ENCODE results near the gene TNFRSF19.

The TNFRSF19 gene

GRCh38 chr13:23557733-23558132 lies 12.5 kb upstream of the TNFRSF19 start (continued):
- no peak for TF ChIP-seq ZNF157 (tag by site-specific recombination; IDR thresholded peaks at IDR 0.05)
- TF ChIP-seq GLIS2 (tag by site-specific recombination; IDR thresholded peaks at IDR 0.05): no peak
- no peak for TF ChIP-seq MYNN (tag by site-specific recombination; IDR thresholded peaks at IDR 0.05; ENCODE audit: borderline replicate concordance)
- no peak for TF ChIP-seq ZBTB44 (tag by site-specific recombination; IDR thresholded peaks at IDR 0.05)
- peak; percentile 71; the same call in 1 of the 2 replicates for TF ChIP-seq ZNF18 (tag by site-specific recombination; IDR thresholded peaks at IDR 0.05)
- no peak for TF ChIP-seq ZNF114 (tag by site-specific recombination; IDR thresholded peaks at IDR 0.05)

- ChIA-PET POLR2A (interaction anchor here (1.8 kb wide), 1 partner anchor 11 kb away, joined by 5 read pairs; the partner anchor contains the start of gene TNFRSF19), CTCF (no interaction called here)
- H3K4me1 ChIP-seq (ENCODE audit: control insufficient read depth, insufficient read depth, low read length): no peaks in the 10 kb centered on the region
- H3K4me3 ChIP-seq (ENCODE audit: low read depth, low read length): no peak overlapping the region
- H3K9me3 ChIP-seq (ENCODE audit: control insufficient read depth, insufficient read depth, low read depth, low read length): no peaks in the 10 kb centered on the region
- H3K36me3 ChIP-seq (ENCODE audit: control insufficient read depth in 2 of 2, insufficient read depth in 1 of 2, low read length in 2 of 2): no peaks in the 10 kb centered on the region
- no peak overlapping the region for H3K27ac ChIP-seq (ENCODE audit: extremely low read depth, low read depth, low read length)
- no peak for TF ChIP-seq GLIS2 (tag by site-specific recombination; IDR thresholded peaks at IDR 0.05)
- TF ChIP-seq ZNF830 (tag by site-specific recombination; IDR thresholded peaks at IDR 0.05; ENCODE audit: low read depth): no peak
- no peak for TF ChIP-seq ZNF560 (tag by site-specific recombination; IDR thresholded peaks at IDR 0.05; ENCODE audit: borderline replicate concordance)
- TF ChIP-seq ZBTB26 (tag by site-specific recombination; optimal IDR thresholded peaks at IDR 0.05): peak; percentile 24
- 0 out of 2 replicates have a peak, but pooled peaks have one; percentile 23 for TF ChIP-seq ZNF558 (tag by site-specific recombination; IDR thresholded peaks at IDR 0.05)
- TF ChIP-seq EGR2 (tag by site-specific recombination; IDR thresholded peaks at IDR 0.05; ENCODE audit: low read depth): no peak
- peak; percentile 36; the same call in 1 of the 2 replicates for TF ChIP-seq PRDM1 (tag by site-specific recombination; IDR thresholded peaks at IDR 0.05)
- TF ChIP-seq ZNF639 (tag by site-specific recombination; IDR thresholded peaks at IDR 0.05): no peak; the same call in 1 of the 2 replicates
- no peak for TF ChIP-seq ZNF121 (tag by site-specific recombination; IDR thresholded peaks at IDR 0.05)
- TF ChIP-seq ZXDB (tag by site-specific recombination; IDR thresholded peaks at IDR 0.05): no peak
- TF ChIP-seq ZNF514 (tag by site-specific recombination; IDR thresholded peaks at IDR 0.05): peak; percentile 88; the same call in 1 of the 2 replicates
- TF ChIP-seq WT1 (tag by site-specific recombination; IDR thresholded peaks at IDR 0.05): peak; percentile 71
- peak; percentile 32; the same call in 1 of the 2 replicates for TF ChIP-seq ZNF146 (tag by site-specific recombination; IDR thresholded peaks at IDR 0.05)
- peak; percentile 76; the same call in 1 of the 2 replicates for TF ChIP-seq TRIM28 (IDR thresholded peaks at IDR 0.05; ENCODE audit: borderline replicate concordance, low read length)
- TF ChIP-seq ZBTB6 (tag by site-specific recombination; IDR thresholded peaks at IDR 0.05): no peak
- TF ChIP-seq ZBTB48 (tag by site-specific recombination; IDR thresholded peaks at IDR 0.05): peak; percentile 25; the same call in 1 of the 2 replicates
- 0 out of 2 replicates have a peak, but pooled peaks have one; percentile 44 for TF ChIP-seq ZNF548 (tag by site-specific recombination; IDR thresholded peaks at IDR 0.05)
- TF ChIP-seq OSR2 (tag by site-specific recombination; IDR thresholded peaks at IDR 0.05): peak; percentile 74
- TF ChIP-seq ZSCAN5A (tag by site-specific recombination; IDR thresholded peaks at IDR 0.05): no peak
- TF ChIP-seq SCRT1 (tag by site-specific recombination; IDR thresholded peaks at IDR 0.05; ENCODE audit: borderline replicate concordance): 0 out of 2 replicates have a peak, but pooled peaks have one; percentile 24
These were observed 11.3 kb upstream of the TNFRSF19 start for GRCh38 chr13:23558675-23559536.

All from HEK293 (cell line).